Epithelial cell of proximal tubule (primary cell): ENCODE results near the gene CADM2. TPM values are rescaled to one million over a fixed set of nuclear protein-coding genes. Genes with fewer than 3 reads are reported as not detected.

Experiments
- DNase-seq: peaks from one replicate; pipeline ENCODE4 v3.0.0-alpha.2; 2011; ENCODE audit warnings: low read depth
- H3K4me3 ChIP-seq: 2 replicates; pipeline ENCODE4 v1.5.1; 2011; ENCODE audit warnings: low read depth, mild to moderate bottlenecking, low read length
- CTCF ChIP-seq: conservative IDR thresholded peaks from 2 replicates; pipeline ENCODE4 v1.5.1; 2012; ENCODE audit warnings: low read depth, mild to moderate bottlenecking, low read length
- total RNA-seq: library from RNA; depleted of rRNA; stranded (reverse); fragments of >200 nt; gene quantifications from 2 replicates; pipeline ENCODE4 v1.2.3, GENCODE V29; 2015

CADM2 gene
- total RNA-seq, 1 donor from 2014 or later, result not detected

- no peak for DNase-seq
- H3K4me3 ChIP-seq, result no peak overlapping the region
- no peak for TF ChIP-seq CTCF
Measured at GRCh38 chr3:85475346-85475745, 516.6 kb downstream of the CADM2 start.

- H3K4me3 ChIP-seq, result no peak overlapping the region
- DNase-seq, result no peak
- TF ChIP-seq CTCF, result no peak
Measured at GRCh38 chr3:85476891-85477495, 518.2 kb downstream of the CADM2 start.

GRCh38 chr3:85481411-85482212 lies 522.8 kb downstream of the CADM2 start:
- no peak for TF ChIP-seq CTCF
- H3K4me3 ChIP-seq, result no peak overlapping the region
- no peak for DNase-seq

- no peak for DNase-seq
- no peak overlapping the region for H3K4me3 ChIP-seq
- no peak for TF ChIP-seq CTCF
Measured at GRCh38 chr3:85482213-85482490, 523.4 kb downstream of the CADM2 start.

- DNase-seq, result no peak
- TF ChIP-seq CTCF, result no peak
- no peak overlapping the region for H3K4me3 ChIP-seq
Measured at GRCh38 chr3:85483986-85484385, 525.2 kb downstream of the CADM2 start.

GRCh38 chr3:85487375-85487774 lies 528.6 kb downstream of the CADM2 start:
- TF ChIP-seq CTCF, result no peak
- no peak for DNase-seq
- no peak overlapping the region for H3K4me3 ChIP-seq

GRCh38 chr3:85495602-85496001 lies 536.8 kb downstream of the CADM2 start:
- TF ChIP-seq CTCF, result no peak
- no peak for DNase-seq
- H3K4me3 ChIP-seq, result no peak overlapping the region
